Muscle of back (tissue), 11 donors: Measurements from ENCODE around the gene ATP8A2. TPM values are rescaled to one million over a fixed set of nuclear protein-coding genes. Genes with fewer than 3 reads are reported as not detected.

ENCODE experiments used
- DNase-seq, 3 donors: peaks; one replicate each; pipeline versions ENCODE4 v3.0.0 to v3.0.0-alpha.2; 2013
- polyA plus RNA-seq, 10 donors: library from polyadenylated mRNA; unstranded; fragments of 120-200 nt; gene quantifications; one replicate each; pipeline ENCODE4 v1.2.1, GENCODE V29; 2013; ENCODE audit not compliant: insufficient read length in 10 of 10

Gene ATP8A2
- polyA plus RNA-seq, 10 donors, result 1.5 to 3.6 (median 2.2) TPM

DNA sequence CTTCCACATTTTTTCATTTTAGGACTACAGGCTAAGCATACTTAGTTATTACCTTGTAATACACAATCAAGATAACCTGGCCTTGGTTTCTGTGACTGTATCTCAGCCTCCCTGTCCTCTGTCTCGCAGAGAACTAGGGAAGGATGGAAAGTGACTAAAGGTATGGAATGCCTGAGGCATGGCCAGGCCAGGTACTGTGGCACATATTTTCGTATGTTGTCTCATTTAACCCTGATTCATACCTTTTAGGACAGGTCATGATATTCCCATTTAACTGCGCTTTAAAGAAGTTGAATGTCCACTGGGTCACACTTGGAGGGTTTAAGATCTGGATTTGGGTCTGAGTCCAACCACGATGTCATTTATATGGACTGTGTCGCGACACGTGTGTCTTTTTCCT is 357.4 kb downstream of the ATP8A2 start:
- DNase-seq, result no peak

DNA sequence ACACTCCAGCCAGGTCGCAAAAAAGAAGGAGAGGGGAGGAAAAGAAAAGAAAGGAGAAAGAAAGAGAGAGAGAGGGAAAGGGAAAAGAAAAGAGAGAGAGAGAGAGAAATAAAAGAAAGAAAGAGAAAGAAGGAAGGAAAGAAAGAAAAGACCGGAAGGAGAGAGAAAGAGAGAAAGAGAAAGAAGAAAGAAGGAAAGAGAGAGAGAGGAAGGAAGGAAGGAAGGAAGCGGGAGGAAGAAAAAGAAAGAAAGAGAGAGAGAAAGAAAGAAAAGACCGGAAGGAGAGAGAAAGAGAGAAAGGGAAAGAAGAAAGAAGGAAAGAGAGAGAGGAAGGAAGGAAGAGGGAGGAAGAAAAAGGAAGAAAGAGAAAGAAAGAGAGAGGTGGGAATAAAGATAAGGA is 359.3 kb downstream of the ATP8A2 start:
- no peak for DNase-seq

DNA sequence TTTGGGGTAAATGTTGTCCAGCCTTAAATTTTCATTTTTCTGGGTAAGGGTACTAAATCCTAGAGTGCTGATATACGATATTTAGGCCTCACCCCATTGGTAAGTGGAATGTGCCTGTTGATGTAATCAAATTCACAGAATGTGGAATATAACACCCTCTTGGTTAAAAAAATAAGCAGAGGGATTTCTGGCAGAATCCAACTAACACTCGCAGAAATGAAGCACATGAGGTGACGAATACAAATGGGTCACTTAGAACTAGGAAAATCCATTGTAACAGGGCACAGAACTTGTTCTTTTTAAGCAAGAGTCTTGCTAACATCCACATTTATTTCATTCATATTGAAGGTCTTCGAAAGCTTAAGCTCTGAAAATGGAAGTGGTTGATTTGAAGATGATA is 359.8 kb downstream of the ATP8A2 start:
- no peak for DNase-seq

DNA sequence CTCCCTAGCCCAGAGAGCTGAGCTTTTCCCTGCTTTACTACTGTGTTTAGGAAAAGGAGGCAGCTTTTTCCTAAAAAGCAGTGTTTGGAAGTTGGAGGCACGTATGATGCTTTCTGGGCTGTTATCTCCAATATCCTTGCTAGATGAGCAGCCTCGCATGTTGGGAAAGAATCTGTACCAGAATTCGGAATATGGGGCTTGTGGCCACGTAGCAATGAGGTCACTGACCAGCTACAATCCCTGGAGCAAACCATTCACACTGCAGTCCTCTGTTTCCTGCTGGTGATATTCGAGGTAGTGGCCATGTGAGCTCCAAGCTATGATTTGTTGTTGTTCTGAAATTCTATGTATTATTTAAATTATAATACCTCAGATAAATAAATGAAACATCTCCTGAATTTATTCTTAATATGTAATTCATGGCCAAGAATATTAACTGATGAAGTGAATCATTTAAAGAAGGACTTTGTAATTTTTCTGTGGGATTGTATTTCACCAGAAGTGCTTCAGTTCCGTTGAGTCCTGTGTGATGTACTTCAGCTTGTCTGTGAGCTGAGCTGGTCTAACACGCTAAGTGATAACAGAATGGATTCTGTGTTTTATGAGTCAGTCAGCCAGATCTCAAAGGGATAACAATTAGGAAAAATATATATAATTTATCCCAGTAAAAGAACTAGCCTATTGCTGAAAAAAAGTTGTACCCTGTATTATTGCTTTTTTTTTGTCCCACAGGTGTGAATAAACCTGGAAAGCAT is 360.5 kb downstream of the ATP8A2 start:
- DNase-seq, result peak in 1 of 3 donors; percentile 34

DNA sequence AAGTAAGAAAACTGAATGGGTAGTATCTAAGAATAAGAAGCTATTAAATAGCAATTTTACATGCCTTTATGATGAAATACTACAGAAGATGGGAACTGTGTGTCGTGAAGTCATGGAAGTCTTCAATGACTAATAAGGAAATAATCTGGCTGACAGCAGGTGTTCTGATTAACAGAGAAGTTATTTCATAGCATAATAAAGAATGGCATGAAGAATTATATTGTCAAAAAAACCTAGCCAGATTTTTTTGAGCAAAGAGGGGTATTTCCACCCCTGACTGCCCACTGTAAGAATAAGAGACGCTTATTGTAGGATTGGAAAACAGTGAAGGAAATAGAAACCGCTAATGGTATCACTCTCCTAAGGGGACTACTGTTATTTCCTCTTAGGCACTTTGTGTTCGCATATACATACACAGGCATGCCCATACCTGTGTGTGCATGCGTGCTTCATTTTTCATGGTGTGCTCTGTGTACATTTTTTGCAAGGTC is 361.3 kb downstream of the ATP8A2 start:
- DNase-seq, result no peak

DNA sequence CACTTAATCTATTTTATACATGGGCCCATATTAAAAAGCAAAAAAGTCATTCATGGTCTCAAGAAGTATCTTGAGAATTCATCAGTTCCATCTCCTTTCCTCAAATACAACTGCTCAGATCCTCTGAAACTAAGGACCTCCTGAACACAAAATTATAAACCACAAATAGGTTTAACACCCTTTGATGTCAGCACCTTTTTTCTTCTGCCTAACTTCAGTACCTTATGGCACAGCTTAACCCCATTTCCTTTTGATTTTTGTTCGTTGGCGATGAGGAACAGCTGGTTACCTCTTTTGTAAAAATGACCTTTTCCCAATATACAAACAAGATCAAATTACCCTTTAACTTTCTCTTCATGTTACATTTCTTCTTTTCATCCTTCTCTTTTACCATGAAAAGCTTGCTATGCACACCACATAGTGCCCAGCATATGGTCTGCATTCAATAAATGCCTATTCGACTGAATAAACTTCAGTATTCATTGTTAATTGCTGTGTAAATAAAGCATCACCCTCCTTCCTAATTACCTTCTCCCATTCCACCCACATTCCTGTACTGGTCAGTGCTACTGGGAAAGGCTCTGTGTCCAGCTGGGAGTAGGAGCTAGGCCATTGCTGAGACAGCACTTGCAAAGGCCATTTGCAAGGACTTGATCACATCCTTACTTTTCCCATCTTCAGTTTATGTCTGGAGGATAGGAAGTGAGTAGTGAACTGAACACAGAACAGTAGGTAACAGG is 362.1 kb downstream of the ATP8A2 start:
- no peak for DNase-seq

DNA sequence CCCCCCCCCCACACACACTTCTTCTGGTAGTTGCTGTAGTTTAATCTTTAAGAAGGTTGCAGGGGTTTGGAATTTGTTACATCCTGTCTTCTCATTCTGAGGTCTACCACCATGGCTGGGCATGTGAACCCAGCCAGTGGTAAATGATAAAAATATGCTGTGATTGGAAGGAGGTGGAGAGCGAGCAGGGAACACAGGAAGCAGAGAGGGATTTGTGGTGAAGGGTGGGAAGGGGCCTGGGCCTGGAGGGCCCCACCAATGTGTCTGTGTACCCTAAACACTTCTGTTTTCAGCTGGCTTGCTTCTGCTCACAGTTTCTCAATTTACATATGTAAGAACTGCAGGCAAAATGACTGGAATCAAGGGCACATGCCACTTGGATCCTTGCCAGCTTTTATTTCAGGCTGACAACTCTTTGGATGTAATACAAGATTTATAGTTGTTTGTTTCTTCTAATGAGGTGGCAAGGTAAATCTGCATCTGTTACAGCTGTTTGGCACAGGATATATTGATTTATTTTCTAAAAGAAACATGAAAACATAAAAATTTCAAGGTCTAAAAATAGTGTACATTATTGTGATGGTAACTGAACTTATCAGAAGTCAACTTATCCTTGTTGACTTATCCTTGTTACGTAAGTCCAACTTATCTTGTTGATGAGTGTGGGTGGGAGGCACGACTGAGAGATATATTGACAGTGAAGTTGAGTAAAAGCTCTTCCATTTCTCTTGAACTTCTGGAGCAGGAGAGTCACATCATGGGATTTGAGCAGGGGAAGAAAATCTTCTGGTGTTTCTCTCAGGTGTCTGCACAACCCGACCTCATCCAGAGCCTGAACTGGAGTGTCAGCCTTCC is 366.8 kb downstream of the ATP8A2 start:
- DNase-seq, result peak in 1 of 3 donors; percentile 28

DNA sequence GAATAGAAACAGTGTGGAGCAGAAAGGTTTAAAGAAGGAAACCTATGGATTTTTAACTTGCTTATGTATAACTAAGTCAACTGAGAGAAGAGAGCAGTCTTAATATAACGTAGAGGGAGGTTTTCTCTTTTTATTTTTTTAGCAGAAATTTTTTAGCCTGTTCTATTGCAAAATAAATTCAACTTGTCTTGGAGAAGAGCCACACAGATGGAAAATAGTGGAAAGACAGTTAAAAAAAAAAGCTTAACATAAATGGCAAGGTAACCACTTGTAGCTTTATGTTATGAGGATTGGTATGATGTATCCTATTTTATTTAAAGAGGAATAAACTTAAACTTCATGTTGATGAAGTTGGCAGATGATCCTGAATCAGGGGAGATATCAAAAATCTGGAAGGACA is 367.6 kb downstream of the ATP8A2 start:
- DNase-seq, result peak in 2 of 3 donors; percentile 72 to 85

DNA sequence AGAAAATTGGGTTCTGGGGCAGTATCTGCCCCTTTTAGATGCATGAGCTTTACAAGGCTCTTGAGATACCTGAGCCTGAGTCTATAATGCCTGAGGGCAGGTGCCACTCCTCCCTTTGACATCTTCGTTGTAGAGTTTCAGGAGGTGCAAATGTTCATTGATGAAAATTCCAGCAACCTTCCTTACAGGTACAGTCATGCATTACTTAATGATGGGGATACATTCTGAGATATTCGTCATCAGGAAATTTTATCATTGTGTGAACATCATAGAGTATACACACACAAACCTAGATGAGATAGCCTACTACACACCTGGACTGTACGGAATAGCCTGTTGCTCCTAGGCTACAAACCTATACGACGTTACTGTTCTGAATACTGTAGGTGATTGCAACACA is 370.0 kb downstream of the ATP8A2 start:
- DNase-seq, result no peak

DNA sequence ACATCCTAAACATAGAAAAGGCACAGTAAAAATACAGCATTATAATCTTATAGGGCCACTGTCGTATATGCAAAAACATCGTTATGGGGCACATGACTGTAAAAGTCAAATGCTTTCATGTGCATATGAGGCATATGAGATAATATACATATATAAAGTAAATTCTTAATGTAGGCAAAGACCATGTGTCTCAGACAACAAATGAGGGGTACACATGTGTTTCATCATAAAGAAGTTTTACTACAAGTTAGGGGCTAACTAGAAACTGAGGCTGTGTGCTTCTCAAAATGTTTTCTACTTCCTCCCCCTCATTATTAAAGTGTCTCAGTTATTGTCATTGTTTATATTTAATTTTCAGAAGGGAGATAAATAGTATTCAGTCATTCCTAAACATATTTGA is 370.4 kb downstream of the ATP8A2 start:
- no peak for DNase-seq

DNA sequence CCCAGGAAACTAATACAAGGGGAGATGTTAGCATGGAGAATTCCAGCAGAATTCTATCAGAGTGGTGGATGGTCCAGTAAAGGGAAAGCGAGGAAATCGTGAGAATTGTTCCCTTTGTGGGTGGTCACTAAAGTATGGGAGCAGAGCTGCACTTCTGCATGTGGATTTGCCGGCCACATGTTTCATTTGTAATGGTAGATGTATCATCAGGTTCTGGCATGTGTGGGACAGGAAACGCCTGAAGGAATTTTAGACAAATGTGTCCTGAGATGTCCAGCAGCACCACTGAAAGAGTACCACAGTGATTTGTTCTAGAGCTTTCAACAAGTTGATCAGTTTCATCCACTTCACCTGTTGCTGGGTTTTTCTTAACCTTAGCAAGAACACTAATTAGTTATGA is 371.6 kb downstream of the ATP8A2 start:
- no peak for DNase-seq

DNA sequence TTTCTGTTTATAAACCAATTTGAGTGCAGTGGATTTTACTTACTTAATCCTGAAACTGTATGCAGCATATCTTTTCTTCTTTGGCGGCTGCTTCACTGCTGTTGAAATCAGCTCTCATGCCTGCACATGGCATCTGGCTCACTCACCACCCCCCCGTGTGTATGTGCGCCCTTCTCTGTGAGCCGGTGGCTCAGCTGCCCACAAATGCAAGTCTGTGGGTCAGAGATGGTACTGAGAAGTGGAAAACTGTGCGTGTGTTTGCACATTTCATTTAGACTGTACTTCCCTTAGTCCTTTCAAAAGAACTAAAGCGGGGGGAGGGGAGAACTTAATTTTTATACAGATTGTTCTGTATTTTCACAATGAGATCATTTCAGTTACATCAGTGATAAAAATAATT is 372.4 kb downstream of the ATP8A2 start:
- peak in 1 of 3 donors; percentile 39 for DNase-seq

DNA sequence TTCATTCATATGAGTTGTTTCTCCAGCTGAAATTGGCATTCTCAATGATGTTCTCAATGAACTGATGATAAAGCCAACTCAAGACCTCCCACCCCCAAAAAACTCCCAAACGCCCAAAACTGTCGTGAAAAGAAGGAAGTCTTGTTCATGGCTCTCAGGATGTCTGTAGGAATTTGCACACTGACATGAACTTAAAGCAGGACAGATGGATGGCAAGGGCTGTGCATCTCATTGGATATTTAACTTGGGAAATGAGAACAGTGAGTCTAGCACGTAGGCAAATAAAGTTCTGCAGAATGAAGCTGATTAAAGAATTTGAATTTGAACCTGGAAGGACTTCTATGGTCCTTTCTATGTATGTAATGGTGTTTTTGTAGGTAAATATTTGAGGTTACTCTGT is 374.4 kb downstream of the ATP8A2 start:
- no peak for DNase-seq

DNA sequence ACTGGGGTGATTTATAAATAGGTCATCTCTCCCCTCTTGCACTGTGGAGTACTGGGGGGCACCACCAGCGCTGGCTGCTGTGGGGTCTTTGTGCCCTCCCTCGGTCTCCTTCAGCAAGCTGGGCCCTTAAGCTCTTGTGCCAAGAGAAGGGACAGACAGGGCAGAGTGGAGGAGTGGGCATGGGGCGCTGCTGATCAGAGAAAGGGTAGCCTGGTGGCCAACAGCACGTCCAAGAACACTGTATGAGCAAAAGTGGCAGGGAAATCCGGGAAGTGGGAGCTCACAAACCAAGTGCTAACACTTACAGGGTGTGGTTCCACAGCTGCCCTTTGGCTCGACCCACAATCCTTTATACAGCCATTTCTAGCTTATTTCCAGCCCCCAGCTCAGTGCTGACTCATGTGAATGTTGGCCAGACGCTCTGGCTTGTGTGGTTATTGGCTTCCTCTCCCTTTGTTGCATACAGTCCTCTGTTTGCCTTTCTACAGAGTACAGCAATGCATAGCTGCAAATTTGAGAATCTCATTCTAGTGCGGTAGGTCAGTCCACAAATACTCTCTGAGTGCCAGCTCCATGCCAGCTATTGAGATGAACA is 381.3 kb downstream of the ATP8A2 start:
- DNase-seq, result peak; percentile 85 to 95 (median 91)

DNA sequence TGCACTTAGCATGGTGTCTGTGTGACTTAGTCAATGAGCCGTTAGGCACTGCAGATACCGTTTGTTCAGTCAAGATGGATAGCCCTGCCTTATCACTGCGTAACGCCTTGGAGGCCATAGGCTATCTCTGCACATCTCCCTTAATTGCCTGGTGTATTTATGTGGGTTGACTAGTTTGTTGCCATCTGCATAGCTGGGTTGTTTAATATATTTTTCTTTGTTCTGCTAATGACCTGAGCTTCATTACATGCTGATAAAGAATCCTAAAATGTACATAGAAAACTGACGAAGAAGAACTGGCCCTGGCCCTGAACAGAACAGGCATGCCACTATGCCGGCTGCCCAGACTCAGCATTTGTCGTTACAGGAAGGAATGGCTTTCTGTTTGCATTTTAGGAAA is 382.2 kb downstream of the ATP8A2 start:
- no peak for DNase-seq

DNA sequence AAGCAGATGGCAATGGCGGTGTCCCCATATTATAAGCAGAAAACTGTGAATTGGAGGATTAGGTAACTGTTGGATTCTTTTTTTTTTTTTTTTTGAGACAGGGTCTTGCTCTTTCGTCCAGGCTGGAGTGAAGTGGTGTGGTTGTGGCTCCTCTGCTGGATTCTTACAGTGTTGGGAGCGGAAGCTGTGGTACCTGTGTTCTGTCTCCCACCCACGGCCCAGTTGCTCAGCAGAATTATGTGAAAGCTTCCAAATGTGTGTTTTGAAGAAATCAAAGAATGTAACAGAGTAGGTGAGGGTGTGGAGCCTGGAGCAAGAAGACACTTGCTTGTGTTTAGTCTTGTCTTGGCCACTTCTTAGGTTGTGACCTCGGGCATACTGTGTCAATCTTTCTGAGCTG is 384.5 kb downstream of the ATP8A2 start:
- DNase-seq, result no peak

DNA sequence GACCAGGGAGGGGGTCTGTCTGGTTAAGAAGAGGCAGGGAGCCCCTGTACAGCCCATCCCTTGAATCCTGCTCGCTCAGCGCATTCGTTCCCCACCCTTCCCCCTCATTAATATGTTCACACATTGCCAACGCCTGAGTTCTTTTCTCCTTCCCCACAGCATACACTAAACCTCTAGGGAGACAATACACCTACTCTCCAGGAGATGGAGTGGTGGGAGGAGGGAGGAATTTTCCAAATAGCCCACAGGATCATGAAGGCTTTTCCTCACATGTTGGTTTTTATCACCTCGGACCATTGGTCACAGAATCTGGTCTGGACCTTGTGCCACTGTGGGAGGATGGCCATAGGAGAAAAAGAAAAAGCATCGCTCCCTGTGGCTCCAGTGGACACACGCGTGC is 385.1 kb downstream of the ATP8A2 start:
- no peak for DNase-seq

DNA sequence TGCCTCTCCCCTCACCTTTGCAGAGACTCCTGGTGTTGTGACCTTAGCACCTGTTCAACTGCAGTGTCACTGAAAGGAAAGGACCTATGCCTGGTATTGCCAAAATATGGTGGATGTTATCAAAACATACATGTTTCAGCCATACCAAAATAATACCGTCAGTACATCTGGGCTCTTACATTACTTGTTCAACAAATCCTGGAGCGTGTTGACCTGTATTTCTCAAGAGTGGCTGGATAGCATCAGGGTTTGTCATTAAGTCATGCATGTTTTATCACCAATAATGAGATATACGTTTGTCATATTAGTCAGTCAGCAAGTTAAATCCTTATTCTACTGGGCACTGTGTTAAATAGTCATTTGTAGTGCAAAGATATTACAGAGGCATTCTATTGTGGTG is 389.3 kb downstream of the ATP8A2 start:
- DNase-seq, result no peak

DNA sequence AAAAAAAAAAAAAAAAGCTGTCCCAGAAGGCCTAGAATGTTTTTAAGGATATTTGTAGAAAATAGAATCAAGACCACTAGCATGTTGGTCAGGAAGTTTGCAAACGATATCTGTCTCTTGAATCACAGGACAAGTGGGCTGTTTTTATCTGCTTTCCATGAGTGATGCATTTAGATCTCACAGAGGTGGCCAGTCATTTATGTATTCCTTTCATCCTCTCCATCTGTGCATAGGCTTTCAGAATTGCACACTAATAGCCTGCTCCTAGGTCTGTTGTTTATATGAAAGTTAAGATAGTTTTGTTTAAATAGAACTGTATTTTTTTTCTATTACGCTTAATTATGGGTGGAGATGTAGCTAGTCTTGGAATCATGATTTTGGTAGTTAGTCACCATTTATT is 390.5 kb downstream of the ATP8A2 start:
- DNase-seq, result no peak

DNA sequence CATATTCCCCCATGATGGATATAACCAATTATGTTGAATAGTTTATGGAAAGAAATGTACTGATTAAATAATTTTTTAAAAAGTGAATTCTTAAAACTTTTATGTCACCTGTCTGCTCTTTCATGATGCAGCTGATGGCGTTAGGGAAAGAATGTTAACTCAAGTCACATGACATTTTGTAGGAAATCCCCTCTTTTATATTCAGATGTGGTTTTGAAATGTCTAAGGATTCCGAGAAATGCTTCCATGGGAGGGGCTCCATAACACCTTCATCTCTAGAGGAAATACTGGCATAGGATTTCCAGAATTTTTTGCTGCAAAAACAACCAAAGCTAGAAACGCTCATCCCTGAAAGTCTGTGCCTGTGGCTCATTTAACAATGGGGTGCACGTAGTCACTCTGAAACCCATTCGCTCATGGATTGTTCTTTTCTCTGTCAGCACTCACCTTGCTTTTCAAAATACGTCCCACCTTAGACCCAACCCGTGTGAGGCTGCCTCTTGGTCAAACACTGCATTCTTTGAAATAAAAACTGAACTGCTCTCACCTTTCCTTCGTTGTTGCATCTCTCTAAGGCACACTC is 391.1 kb downstream of the ATP8A2 start:
- no peak for DNase-seq

DNA sequence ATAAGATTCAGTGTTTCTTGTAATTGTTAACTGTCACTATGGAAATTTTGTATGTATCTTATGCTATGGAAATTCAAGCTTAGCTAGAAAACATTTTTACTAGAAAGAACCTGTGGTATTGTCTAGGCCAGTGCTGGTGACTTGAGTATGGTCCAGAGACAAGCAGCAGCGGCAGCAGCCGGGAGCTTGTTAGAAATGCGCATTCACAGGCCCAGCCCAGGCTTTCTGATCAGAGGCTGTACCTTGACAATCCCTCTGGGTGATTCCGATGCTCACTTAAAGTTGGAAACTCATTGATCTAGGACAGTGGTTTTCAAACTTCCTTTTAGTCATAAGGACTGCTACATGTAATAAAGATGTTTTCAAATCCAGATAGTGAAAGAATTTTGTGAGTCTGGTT is 392.6 kb downstream of the ATP8A2 start:
- DNase-seq, result no peak

DNA sequence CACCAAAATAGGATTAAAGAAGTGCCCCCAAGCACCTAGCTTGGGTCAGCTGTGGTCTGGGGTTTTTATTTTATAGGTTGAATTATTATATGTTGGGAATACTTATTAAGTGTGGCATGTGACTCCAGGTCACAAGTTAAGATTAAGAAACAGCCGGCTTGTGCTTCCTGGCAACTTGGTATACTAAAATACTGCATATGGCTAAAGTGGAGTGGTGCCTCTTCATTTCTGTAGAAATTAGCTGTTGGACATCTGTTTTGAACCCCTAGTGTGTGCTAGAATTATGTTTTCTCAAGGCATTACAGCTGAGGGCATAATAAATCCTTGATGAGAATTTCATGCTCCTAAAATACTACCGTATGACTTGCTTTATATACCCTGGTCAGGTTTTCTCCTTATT is 393.5 kb downstream of the ATP8A2 start:
- DNase-seq, result no peak
